Measurements from ENCODE around the gene PODXL2.

GRCh38 chr3:127647166-127647844 lies 18.3 kb downstream of the PODXL2 start:
- TF ChIP-seq CTCF (optimal IDR thresholded peaks at IDR 0.05 in 1 of 3, IDR thresholded peaks at IDR 0.05 in 1 of 3, conservative IDR thresholded peaks at IDR 0.05 in 1 of 3; ENCODE audit: extremely low read depth in 1 of 3, insufficient read depth in 2 of 3, low read length in 3 of 3) (no peak), EZH2 (IDR thresholded peaks at IDR 0.05; ENCODE audit: low read length) (no peak)

All from keratinocyte (primary cell).